HG02588 (cell line): ENCODE measurements around the gene PRL.

Experiments used
- ATAC-seq: cut with Tn5 transposase; IDR thresholded peaks from one replicate; pipeline ENCODE4 v1.9.1; 2021; ENCODE audit warnings: mild to moderate bottlenecking, moderate library complexity; ENCODE audit not compliant: unreplicated experiment

Gene PRL

GRCh38 chr6:22296936-22297335 is at the start of gene PRL:
PRL (minus strand) TSS chr6:22297036; CDS start chr6:22296982, 54 bp downstream.
- no peak for ATAC-seq

- ATAC-seq: no peak
Observed at GRCh38 chr6:22343864-22344263, 47.0 kb upstream of the PRL start.

- no peak for ATAC-seq
Observed at GRCh38 chr6:22334778-22335177, 37.9 kb upstream of the PRL start.

GRCh38 chr6:22333802-22334201 is 37.0 kb upstream of the PRL start:
- ATAC-seq: no peak

GRCh38 chr6:22332711-22333110 is 35.9 kb upstream of the PRL start:
- ATAC-seq: no peak

GRCh38 chr6:22332216-22332615 is 35.4 kb upstream of the PRL start:
- no peak for ATAC-seq

- ATAC-seq: no peak
Observed at GRCh38 chr6:22330941-22331340, 34.1 kb upstream of the PRL start.

GRCh38 chr6:22328474-22328873 is 31.6 kb upstream of the PRL start:
- ATAC-seq: no peak

GRCh38 chr6:22327881-22328280 is 31.0 kb upstream of the PRL start:
- no peak for ATAC-seq

- no peak for ATAC-seq
Observed at GRCh38 chr6:22326500-22326899, 29.7 kb upstream of the PRL start.

GRCh38 chr6:22325481-22325880 is 28.6 kb upstream of the PRL start:
- ATAC-seq: no peak

- no peak for ATAC-seq
Observed at GRCh38 chr6:22323848-22324247, 27.0 kb upstream of the PRL start.

GRCh38 chr6:22322103-22323030 is 25.5 kb upstream of the PRL start:
- peak; percentile 47 for ATAC-seq

- ATAC-seq: no peak
Observed at GRCh38 chr6:22320750-22321149, 23.9 kb upstream of the PRL start.

GRCh38 chr6:22318404-22318803 is 21.6 kb upstream of the PRL start:
- no peak for ATAC-seq

GRCh38 chr6:22313796-22314195 is 17.0 kb upstream of the PRL start:
- ATAC-seq: no peak

- no peak for ATAC-seq
Observed at GRCh38 chr6:22308939-22309338, 12.1 kb upstream of the PRL start.

GRCh38 chr6:22306741-22307466 is 10.1 kb upstream of the PRL start:
- ATAC-seq: no peak

GRCh38 chr6:22302838-22303237 is 6.0 kb upstream of the PRL start:
- ATAC-seq: no peak

- no peak for ATAC-seq
Observed at GRCh38 chr6:22300273-22300998, 3.6 kb upstream of the PRL start.

GRCh38 chr6:22298475-22298890 is 1.6 kb upstream of the PRL start:
- ATAC-seq: no peak
